GM19452 (cell line): ENCODE measurements around the gene SEC11A.
"Not testable (repeated sequence)": the region's sequence is repeated elsewhere in the genome, so short reads cannot be mapped to it uniquely, and the experiment has no call there.

Source experiments
- ATAC-seq: cut with Tn5 transposase; IDR thresholded peaks from one replicate; pipeline ENCODE4 v1.9.1; 2021; ENCODE audit not compliant: unreplicated experiment

SEC11A gene

GRCh38 chr15:84740691-84741090, 24.8 kb upstream of the SEC11A start:
- ATAC-seq: no peak

DNA sequence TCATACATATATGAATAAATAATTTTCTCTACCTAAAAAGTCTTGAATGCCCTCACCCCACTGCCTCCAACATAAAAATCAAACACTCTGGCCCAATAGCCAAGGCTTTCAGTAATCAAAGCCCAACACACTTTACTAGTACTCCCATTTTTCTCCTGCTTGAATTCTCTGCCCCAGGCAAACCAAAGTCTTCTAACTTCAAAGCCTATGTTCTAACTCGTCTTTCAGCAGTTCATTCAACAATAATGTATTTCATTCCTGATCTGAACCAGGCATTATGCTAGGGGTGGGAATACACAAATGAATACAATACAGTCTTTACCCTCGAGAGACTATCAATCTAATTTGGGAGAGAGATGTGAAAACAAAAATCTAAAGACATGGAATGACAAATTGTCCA, 21.1 kb upstream of the SEC11A start:
- ATAC-seq: no peak

DNA sequence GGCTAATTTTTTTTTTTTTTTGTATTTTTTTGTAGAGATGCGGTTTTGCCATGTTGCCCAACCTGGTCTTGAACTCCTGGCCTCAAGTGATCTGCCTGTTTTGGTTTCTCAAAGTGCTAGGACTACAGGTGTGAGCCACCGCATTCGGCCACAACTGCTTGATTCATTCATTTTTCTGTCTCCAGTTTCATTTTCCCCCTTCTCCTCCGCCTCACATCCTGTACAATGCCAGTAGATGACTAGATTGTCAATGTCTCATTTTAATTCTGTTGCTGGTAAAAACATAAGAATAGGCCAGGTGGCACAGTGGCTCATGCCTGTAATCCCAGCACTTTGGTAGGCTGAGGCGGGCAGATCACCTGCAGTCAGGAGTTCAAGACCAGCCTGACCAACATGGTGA, 20.4 kb upstream of the SEC11A start:
- ATAC-seq: peak; percentile 53

DNA sequence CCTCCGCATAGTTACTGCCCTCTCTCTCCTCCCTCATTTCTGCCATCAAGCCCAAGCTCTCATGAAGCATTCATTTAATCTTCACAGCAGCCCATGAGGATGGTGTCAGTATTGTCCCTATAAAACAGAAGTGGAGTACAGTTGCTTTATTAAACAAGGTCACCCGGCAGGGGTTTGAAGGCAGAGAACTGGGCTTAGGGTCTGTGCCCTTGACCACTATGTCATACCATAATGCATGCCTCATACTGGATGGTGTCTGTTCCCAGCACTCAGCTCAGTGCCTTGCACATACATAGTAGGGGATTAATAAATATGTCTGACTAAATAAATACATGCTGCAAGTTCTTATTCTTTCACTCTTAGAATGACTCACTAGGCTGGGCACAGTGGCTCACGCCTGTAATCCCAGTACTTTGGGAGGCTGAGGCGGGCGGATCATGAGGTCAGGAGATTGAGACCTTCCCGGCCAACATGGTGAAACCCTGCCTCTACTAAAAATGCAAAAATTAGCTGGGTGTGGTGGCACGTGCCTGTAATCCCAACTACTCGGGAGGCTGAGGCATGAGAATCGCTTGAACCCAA, 19.6 kb upstream of the SEC11A start:
- ATAC-seq: peak; percentile 46

- ATAC-seq: peak; percentile 58
These were observed 19.0 kb upstream of the SEC11A start for GRCh38 chr15:84734794-84735479.

DNA sequence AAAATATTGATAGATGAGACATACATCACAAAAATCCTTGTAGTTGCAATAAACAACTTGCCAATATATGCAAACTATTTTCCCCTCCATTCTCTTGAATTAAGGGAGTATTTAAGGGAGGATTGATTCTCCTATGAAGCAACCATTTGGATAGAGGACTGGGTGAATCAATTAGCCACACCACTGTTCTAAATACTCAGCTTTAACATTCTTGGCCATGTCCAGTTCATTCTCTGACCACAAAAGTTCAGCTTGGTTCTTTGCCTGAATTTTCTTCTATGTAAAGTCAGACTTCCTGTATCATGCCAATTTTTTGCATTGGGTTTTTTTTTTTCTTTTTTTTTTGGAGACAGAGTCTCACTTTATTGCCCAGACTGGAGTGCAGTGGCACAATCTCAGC, 15.8 kb upstream of the SEC11A start:
- no peak for ATAC-seq

DNA sequence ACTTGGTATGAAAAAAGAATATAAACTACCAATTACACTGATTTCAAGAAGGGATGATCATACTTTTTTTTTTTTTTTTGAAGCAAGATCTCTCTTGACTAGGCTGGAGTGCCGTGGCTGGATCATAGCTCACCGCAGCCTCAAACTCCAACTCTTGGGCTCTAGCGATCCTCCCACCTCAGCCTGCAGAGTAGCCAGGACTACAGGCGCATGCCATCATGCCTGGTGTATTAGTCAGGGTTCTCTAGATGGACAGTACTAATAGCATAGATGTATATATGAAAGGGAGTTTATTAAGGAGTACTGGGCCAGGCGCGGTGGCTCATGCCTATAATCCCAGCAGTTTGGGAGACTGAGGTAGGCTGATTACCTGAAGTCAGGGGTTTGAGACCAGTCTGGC, 11.5 kb upstream of the SEC11A start:
- no peak for ATAC-seq

DNA sequence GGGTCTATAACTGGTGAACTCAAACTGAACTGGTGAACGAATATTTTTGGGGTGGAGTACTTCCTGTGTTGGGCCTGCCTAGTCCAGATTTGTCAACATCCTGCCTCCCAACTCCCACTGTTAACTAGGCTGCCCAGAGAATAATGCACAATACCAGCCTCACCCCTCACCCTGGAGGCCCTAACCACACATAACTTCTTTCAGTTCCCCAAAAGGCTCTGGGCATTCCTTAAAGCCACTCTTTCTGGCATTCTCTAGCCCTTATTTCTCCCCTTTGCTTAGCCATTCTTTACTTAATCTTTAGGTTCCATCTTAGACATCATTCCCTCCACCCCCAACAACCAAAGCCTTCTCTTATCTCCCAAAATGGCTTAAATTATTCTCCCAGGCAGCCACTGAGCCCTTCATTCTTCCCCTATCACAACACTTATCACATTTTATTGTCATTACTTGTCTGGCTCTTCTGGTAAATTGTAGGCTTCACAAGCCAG, 9.1 kb upstream of the SEC11A start:
- ATAC-seq: peak; percentile 78

- no peak for ATAC-seq
These were observed 6.7 kb upstream of the SEC11A start for GRCh38 chr15:84722628-84723027.

GRCh38 chr15:84721371-84721770, 5.4 kb upstream of the SEC11A start:
- ATAC-seq: no peak

DNA sequence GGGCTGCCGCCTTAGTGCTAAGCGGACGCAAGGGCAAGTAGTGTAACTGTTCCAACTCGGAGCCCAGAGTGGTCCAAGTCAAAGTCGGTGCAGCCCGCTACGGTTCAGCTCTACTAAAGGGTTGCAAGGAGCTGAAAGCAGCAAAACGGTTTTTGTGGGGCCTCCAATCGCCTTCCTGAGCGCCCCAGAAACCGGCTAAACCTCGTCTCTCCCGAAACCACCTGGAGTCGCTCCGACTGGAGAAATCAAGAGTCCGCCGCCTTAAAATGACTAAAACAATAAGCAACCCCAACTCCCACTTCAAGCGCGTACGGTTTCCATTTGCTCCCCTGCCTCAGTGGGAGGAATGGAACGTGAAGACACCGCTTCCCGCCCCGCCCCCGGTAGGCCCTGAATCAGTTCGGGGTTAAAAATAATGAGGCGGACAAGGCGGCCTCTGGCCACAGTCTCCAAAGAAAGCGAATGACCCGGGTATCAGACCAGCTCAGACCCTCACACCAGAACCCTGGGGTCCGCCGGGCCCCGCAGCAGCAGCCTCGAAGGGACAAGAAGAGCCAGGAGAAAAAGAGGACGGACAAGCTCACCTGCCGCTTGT, 401 bp downstream of the SEC11A start:
- no peak for ATAC-seq

DNA sequence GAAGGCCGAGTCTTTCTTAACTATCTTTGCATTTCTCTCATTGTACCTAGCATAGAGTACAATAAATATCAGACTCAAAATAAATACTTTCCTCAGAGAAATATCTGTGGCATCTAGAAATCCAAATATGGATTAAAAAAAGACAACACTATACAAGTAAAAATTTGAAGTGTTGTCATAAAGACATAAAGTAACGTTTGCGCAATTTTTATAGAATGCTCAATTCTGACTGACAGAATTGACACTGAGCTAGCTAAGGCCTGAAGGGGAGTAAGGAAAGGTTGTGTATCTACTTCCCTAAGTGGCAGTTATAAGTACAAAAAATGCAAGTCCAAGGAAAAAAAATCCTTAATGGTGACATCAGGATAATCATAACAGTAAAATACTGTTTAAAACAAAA, 1.1 kb downstream of the SEC11A start:
- ATAC-seq: no peak

GRCh38 chr15:84714372-84714771, 1.6 kb downstream of the SEC11A start:
- ATAC-seq: no peak

DNA sequence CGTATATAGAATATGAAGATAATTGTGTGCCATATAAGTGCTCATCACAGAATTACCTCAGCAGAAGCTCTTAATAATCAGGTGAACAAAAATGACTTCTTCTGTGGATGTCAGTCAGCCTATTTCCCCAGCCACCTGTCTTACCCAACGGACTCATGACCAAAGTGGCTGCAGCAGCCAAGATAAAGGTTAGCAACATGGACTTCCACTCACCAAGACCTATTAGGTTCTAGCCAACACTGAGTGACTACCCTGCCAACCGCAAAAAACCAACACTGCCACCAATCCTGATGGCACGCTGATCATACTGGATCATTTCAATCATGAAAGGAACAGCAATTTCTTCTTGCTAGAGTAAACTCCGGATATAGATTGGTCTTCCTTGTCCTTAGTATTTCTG, 12.1 kb downstream of the SEC11A start:
- no peak for ATAC-seq

DNA sequence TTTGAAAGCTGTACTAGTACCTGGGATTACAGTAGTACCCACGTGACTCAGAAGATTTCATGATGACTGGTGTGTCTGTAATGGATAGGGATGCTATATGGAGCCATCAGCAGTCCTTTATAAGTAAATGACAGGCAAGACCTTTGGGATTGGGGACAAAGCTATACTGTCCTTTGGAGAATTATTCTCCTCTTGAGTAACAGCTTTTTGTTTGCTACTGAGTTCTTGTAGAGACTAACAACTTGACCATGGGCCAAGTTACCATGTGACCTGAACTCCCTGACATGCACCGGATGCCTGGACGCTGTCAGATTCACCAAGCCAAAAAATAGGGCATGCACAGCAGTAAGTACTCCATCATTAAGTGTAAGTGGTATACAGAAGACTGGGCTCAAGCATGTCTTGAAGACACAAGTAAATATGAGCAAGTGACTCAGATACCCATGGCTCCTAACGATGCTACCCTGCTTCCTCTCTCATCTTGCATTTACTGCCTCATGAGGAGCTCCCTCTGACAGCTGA, 12.9 kb downstream of the SEC11A start:
- ATAC-seq: no peak

- ATAC-seq: no peak
These were observed 16.3 kb downstream of the SEC11A start for GRCh38 chr15:84699538-84700191.

DNA sequence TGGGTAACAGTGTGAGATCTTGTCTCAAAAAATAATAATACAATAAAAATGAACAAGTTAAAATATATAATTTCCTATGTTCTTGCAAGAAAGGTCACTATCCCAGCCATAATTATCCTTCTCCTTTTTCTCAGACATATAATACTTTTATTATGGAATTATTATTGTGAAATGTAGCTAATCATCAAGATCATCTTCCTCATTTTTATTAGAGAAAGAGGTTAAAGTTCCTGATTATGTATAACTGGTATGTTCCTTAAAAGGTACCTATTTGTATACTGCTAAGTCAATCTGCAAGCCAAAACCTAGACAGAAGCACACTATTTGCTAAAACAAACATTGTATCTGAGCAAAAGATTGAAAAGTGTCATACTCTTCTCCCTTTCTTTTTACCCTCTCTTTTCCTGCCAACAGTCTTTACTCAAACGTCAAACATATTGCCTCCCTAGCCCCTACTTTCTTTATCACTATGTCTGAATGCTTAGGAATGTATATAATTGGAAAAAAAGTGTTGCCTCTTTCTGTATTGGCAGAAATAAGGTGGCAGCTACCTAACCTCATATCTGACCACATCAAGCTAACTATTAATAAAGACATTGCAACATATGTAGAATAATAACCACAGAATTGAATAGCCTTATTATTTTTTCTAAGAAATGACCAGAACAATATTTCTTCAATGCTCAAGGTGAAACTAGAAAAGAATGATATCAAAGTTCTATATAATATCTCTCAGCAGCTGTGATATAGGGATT, 18.5 kb downstream of the SEC11A start:
- ATAC-seq: no peak

DNA sequence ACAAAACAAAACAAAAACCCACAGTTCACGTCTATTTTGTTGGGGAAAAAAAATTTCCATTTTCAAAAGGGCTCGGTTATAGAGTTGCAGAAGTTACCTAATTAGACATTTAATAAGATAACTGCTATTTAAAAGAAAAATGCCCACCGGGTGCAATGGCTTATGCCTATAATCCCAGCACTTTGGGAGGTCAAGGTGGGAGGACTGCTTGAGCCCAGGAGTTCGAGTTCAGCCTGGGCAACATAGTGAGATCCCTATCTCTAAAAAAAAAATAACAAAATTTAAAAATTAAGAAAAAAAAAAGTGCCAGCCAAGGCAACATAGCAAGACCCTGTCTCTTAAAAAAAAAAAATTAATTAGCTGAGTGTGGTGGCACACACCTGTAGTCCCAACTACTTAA, 19.2 kb downstream of the SEC11A start:
- no peak for ATAC-seq

DNA sequence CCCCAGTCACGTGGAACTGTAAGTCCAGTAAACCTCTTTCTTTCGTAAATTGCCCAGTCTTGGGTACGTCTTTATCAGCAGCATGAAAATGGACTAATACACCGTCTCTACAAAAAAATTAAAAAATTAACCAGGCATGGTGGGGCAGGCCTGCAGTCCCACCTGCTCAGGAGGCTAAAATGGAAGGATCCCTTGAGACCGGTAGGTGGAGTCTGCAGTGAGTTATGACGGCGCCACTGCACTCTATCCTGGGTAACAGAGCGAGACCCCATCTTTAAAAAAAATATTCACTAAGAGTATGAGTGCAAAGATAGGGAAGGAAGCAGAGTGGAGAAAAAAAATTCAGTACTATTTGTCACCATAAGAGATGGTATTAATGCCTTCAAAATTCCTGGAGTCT, 25.6 kb downstream of the SEC11A start:
- no peak for ATAC-seq

DNA sequence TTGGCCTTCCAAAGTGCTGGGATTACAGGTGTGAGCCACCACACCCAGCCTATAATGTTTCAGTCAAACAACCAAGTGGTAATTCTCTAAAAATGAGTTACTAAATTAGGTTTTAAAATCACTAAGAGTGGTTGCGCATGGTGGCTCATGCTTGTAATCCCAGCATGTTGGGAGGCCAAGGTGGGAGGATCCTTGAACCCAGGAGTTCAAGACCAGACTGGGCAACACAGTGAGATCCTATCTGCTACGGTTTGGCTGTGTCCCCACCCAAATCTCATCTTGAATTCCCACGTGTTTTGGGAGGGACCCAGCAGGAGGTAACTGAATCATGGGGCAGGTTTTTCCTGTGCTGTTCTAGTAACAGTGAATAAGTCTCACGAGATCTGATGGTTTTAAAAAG, 26.1 kb downstream of the SEC11A start:
- no peak for ATAC-seq

DNA sequence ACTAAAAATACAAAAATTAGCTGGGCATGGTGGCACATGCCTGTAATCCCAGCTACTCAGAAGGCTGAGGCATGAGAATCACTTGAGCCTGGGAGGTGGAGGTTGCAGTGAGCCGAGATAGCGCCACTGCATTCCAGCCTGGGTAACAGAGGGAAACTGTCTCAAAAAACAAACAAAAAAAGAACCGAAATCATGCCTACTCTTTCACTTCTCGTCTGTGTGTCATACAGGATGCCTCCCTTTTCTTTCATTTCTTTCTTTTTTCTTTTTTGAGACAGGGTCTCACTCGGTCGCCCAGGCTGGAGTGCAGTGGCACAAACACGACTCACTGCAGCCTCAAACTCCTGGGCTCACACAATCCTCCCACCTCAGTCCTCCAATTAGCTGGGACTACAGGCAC, 29.5 kb downstream of the SEC11A start:
- not testable (repeated sequence) for ATAC-seq
